ENCODE data around the gene GARIN5B. TPM values are rescaled to one million over a fixed set of nuclear protein-coding genes. Genes with fewer than 3 reads are reported as not detected.

The GARIN5B gene
- total RNA-seq, 1 donor from 2014 or later = not detected

DNA sequence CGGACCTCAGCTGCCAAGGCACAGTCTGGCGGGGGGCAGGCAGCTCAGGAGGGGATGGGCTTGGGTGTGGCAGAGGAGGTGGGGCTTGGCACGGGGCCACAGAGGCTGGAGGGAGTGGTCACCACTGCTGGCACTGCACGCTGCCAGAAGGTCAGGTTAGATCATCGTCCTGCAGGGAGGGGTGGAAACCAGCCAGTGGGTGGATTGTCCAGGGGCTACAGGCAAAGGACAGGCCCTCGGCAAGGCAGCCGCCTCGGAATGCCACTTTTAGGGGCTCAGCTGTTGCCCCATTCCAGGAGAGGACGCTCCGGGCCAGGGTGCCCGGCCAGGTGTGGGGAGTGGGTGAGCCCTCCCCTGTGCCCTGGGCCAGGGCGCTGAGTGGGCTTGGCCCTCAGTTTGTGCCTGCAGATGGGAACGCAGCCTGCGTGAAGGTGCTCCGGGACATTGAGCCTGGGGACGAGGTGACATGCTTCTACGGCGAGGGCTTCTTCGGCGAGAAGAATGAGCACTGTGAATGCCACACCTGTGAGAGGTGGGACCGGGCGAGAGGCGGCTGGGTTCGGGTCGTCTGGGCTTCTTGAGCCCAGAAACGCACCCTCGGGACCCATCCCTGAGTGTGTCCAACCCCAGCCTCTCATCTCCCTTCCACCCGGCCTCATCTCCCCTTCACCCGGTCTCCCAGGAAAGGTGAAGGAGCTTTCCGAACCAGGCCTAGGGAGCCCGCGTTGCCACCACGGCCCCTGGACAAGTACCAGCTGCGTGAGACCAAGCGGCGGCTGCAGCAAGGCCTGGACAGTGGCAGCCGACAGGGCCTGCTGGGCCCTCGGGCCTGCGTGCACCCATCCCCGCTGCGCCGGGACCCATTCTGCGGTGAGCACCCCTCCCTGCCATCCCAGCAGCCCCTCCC, 17.0 kb downstream of the GARIN5B start:
- TF ChIP-seq, protein P1, sequence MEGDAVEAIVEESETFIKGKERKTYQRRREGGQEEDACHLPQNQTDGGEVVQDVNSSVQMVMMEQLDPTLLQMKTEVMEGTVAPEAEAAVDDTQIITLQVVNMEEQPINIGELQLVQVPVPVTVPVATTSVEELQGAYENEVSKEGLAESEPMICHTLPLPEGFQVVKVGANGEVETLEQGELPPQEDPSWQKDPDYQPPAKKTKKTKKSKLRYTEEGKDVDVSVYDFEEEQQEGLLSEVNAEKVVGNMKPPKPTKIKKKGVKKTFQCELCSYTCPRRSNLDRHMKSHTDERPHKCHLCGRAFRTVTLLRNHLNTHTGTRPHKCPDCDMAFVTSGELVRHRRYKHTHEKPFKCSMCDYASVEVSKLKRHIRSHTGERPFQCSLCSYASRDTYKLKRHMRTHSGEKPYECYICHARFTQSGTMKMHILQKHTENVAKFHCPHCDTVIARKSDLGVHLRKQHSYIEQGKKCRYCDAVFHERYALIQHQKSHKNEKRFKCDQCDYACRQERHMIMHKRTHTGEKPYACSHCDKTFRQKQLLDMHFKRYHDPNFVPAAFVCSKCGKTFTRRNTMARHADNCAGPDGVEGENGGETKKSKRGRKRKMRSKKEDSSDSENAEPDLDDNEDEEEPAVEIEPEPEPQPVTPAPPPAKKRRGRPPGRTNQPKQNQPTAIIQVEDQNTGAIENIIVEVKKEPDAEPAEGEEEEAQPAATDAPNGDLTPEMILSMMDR (IDR thresholded peaks at IDR 0.05; ENCODE audit: unreplicated experiment) = no peak
- Mint-ChIP-seq H3K27ac (no peak overlapping the region), H3K4me3 (ENCODE audit: low read depth) (no peak overlapping the region), H3K4me1 (ENCODE audit: low read depth) (peaks cover 11% of the 10 kb centered on the region), H3K27me3 (peaks cover 8% of the 10 kb centered on the region), H3K9me3 (ENCODE audit: low read depth) (no peaks in the 10 kb centered on the region), H3K36me3 (ENCODE audit: insufficient read depth) (peaks cover 10% of the 10 kb centered on the region)
- DNase-seq (ENCODE audit: low spot score, unreplicated experiment) = no peak

DNA sequence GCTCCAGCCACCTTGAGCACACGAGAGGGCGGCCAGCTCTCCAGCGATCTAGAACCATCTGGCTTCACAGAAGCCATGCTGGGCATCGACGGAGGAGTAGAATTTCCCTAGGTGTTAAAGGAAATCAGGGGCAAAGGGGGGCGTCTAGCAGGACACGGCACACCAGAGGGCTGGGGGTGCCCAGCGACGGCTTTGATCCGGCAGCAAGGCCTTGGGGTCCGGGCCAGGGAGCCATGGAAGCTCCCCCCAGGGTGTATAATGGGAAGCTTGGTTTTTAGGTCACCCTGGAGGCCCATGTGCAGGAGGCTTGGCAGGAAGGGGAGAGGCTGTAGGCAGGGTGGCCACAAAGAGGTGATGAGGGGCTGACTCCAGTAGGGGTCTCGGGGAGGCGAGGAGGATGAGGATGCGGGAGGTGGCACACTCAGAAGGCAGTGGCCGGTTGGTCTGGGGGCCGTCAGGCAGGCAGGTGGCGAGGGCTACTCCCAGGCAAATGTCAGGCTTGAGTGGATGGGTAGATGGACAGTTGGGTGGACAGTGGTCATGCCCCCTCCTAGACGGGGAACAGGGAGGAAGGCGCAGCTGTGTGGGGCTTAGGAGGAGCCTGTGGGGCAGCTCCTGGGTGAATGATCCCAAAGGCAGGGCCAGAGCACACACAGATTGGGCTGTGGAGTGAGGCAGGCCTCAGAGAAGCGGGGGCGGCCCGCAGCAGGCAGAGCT, 17.8 kb downstream of the GARIN5B start:
- H3K4me1 Mint-ChIP-seq (ENCODE audit: low read depth) = peaks cover 11% of the 10 kb centered on the region
- no peak overlapping the region for H3K4me3 Mint-ChIP-seq (ENCODE audit: low read depth)
- H3K27me3 Mint-ChIP-seq = no peaks in the 10 kb centered on the region
- H3K36me3 Mint-ChIP-seq (ENCODE audit: insufficient read depth) = peaks cover 10% of the 10 kb centered on the region
- TF ChIP-seq, protein P1 (IDR thresholded peaks at IDR 0.05; ENCODE audit: unreplicated experiment) = no peak
- no peak overlapping the region for H3K27ac Mint-ChIP-seq
- no peaks in the 10 kb centered on the region for H3K9me3 Mint-ChIP-seq (ENCODE audit: low read depth)
- no peak for DNase-seq (ENCODE audit: low spot score, unreplicated experiment)

DNA sequence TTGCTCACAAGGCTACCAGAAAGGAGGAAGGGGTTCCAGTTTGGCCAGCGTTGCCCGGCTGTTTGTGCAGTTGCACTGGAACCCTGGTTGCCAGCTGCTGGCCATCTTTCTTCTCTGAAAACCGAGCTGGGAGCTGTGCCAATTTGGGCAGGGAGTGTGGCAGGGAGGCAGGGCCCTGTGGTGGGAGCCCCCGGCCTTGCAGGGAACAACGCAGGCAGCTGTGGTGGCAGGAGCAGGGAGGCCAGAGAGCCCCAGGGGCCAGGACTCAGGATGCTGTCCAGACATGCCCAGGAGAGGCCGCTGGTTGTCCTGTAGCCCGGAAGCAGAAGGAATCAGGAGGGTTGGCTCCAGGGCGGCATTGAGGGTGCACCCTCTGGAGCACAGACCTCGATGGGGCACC, 18.6 kb downstream of the GARIN5B start:
- no peak for DNase-seq (ENCODE audit: low spot score, unreplicated experiment)
- H3K9me3 Mint-ChIP-seq (ENCODE audit: low read depth) = no peaks in the 10 kb centered on the region
- no peaks in the 10 kb centered on the region for H3K27me3 Mint-ChIP-seq
- H3K4me1 Mint-ChIP-seq (ENCODE audit: low read depth) = peaks cover 11% of the 10 kb centered on the region
- H3K4me3 Mint-ChIP-seq (ENCODE audit: low read depth) = no peak overlapping the region
- no peak overlapping the region for H3K27ac Mint-ChIP-seq
- peaks cover 10% of the 10 kb centered on the region for H3K36me3 Mint-ChIP-seq (ENCODE audit: insufficient read depth)
- TF ChIP-seq, protein P1 (IDR thresholded peaks at IDR 0.05; ENCODE audit: unreplicated experiment) = no peak

DNA sequence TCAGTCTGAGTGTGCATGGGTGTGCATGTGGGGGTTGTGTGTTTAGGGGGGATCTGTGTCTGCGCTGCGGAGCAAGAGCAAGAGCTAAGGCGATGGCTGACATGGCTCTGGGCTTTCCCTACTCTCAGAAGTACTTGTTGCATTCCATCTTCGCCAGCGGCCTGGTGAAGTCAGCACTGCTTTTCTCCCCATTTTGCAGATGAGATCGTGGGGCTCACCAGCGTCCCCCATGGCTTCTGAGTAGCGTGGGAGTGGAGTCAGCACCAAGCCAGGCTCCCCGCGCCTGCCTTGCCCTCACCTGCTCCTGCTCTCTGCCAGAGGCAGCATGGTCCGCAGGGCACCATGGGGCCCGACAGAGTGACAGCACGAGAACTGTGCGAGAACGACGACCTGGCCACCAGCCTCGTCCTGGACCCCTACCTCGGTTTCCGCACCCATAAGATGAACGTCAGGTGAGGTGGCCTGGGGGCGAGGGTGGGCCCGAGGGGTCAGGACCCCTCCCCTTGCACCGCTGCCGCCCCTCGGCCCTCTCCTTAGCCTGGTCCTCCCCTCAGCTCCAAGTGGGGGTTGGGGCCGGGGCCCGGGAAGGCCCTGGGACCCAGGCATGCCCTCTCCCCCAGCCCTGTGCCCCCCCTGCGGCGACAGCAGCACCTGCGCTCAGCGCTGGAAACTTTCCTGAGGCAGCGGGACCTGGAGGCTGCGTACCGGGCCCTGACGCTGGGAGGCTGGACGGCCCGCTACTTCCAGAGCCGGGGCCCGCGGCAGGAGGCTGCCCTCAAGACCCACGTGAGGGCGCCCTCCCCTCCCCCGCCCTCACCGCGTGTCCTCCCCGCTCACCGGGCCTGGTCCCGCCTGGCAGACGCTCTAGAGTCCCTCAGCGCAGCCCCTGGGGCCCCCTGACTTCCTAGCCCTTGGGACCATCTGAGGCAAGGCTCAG, 21.2 kb downstream of the GARIN5B start:
- Mint-ChIP-seq H3K27ac (peak overlapping the region; percentile 89), H3K4me3 (ENCODE audit: low read depth) (peak overlapping the region; percentile 67), H3K36me3 (ENCODE audit: insufficient read depth) (peaks cover 7% of the 10 kb centered on the region), H3K4me1 (ENCODE audit: low read depth) (peaks cover 12% of the 10 kb centered on the region), H3K9me3 (ENCODE audit: low read depth) (no peaks in the 10 kb centered on the region), H3K27me3 (no peaks in the 10 kb centered on the region)
- TF ChIP-seq, protein P1 (IDR thresholded peaks at IDR 0.05; ENCODE audit: unreplicated experiment) = no peak
- no peak for DNase-seq (ENCODE audit: low spot score, unreplicated experiment)

Data from progenitor cell of endocrine pancreas (in vitro differentiated cells).